ENCODE data around the gene TRIO.

TRIO gene

DNA sequence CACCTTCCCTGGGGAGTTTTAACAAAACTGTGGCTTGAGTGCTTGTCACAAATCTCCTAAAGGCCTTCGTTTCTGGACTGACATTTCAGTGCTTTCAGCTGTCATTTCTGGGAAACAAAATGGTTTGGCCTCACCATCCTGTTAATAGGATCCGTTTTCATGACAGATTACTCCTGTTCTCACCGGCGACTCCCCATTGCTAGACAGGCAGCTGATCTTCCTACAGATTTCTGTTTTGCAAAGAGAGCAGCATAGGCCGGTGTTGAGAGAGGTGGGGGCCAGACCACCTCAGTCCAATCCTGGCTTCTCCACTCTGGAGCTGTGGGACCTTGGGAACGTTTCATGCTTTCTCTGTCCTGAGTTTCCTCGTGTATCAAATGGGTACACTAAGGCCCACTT lies 363.0 kb downstream of the TRIO start:
- TF ChIP-seq, protein P1, sequence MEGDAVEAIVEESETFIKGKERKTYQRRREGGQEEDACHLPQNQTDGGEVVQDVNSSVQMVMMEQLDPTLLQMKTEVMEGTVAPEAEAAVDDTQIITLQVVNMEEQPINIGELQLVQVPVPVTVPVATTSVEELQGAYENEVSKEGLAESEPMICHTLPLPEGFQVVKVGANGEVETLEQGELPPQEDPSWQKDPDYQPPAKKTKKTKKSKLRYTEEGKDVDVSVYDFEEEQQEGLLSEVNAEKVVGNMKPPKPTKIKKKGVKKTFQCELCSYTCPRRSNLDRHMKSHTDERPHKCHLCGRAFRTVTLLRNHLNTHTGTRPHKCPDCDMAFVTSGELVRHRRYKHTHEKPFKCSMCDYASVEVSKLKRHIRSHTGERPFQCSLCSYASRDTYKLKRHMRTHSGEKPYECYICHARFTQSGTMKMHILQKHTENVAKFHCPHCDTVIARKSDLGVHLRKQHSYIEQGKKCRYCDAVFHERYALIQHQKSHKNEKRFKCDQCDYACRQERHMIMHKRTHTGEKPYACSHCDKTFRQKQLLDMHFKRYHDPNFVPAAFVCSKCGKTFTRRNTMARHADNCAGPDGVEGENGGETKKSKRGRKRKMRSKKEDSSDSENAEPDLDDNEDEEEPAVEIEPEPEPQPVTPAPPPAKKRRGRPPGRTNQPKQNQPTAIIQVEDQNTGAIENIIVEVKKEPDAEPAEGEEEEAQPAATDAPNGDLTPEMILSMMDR (conservative IDR thresholded peaks at IDR 0.05; ENCODE audit: control insufficient read depth, insufficient read depth, low read depth, low read length) = no peak
- H3K4me3 ChIP-seq (ENCODE audit: control insufficient read depth, low read depth, low read length) = no peak overlapping the region
- peak; percentile 7 for DNase-seq (ENCODE audit: low read depth)

DNA sequence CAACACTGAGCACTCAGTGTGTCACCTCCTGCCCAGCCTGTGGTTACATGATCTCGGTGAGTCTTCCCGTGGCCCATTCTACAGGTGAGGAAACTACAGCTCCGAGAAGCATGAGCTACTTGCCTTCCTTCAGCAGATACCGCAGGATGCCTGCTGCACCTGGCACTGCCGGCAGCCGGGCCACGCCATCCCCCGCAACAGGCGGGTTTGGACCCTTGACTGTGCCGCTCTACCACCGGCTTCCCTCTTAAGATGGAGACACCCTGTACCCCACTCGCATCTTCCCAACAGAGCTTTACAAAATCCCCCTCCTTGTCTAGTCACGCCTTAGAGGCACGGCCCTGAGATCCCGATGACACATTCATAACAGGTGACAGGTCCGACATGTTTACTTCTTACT lies 363.5 kb downstream of the TRIO start:
- peak; percentile 21 for DNase-seq (ENCODE audit: low read depth)
- no peak overlapping the region for H3K4me3 ChIP-seq (ENCODE audit: control insufficient read depth, low read depth, low read length)
- TF ChIP-seq, protein P1 (conservative IDR thresholded peaks at IDR 0.05; ENCODE audit: control insufficient read depth, insufficient read depth, low read depth, low read length) = no peak

DNA sequence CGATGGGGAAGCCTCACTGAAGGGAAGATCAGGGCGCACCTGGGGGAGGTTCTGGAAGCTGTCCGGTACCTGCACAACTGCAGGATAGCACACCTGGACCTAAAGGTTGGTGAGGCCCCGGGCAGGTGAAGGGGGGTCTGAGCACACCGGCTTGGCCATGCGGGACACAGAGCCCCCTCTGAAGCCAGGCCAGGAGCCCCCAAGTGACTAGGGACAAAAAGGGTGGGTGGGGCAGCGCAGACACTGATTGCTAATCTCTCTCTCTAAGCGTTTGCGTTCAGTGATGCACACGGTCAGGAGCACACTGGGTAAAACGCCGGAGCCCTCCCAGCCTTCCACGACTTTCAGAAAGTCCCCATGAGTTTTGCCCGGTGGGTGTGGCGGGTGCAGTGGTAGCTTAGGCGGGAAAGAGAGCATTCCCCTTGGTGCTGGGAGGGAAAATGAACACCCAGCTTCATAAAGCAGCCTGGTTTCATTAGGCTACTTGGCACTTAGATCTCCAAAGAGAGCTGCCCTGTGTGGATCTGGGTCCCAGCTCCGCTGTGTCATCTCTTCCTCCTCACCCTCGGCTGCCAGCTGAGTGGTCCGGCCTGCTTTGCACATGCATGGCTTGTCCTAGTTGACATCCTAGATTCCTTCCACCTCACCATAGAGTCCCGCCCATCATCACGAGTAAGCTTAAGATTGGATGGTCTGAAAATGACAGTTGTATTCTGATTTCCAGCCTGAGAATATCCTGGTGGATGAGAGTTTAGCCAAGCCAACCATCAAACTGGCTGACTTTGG lies 364.2 kb downstream of the TRIO start:
- DNase-seq (ENCODE audit: low read depth) = peak; percentile 46
- no peak overlapping the region for H3K4me3 ChIP-seq (ENCODE audit: control insufficient read depth, low read depth, low read length)
- TF ChIP-seq, protein P1 (conservative IDR thresholded peaks at IDR 0.05; ENCODE audit: control insufficient read depth, insufficient read depth, low read depth, low read length) = no peak

DNA sequence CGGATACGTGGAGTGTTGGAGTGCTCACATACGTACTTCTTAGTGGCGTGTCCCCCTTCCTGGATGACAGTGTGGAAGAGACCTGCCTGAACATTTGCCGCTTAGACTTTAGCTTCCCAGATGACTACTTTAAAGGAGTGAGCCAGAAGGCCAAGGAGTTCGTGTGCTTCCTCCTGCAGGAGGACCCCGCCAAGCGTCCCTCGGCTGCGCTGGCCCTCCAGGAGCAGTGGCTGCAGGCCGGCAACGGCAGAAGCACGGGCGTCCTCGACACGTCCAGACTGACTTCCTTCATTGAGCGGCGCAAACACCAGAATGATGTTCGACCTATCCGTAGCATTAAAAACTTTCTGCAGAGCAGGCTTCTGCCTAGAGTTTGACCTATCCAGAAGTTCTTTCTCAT lies 364.9 kb downstream of the TRIO start:
- no peak overlapping the region for H3K4me3 ChIP-seq (ENCODE audit: control insufficient read depth, low read depth, low read length)
- DNase-seq (ENCODE audit: low read depth) = peak; percentile 6
- TF ChIP-seq, protein P1 (conservative IDR thresholded peaks at IDR 0.05; ENCODE audit: control insufficient read depth, insufficient read depth, low read depth, low read length) = no peak

DNA sequence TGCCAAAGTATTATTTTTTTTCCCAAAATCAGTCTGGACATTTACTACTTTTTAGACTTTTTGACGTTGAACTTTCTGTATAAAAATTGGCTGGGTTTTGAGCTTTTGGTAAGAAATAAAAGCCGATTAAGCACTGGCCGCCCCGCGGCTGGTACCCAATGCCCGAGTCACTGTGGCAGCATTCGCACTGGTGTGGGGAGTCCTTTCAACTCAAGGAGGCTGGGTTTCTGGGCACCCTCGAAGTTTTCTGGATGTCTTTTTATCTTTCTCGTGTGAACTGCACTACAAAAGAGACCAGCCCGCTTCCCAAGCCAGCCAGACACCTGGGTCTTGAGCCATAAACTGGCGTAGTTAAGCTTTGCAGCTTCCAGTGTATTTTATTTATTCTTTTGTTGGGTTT lies 366.4 kb downstream of the TRIO start:
- TF ChIP-seq, protein P1 (conservative IDR thresholded peaks at IDR 0.05; ENCODE audit: control insufficient read depth, insufficient read depth, low read depth, low read length) = no peak
- peak; percentile 6 for DNase-seq (ENCODE audit: low read depth)
- no peak overlapping the region for H3K4me3 ChIP-seq (ENCODE audit: control insufficient read depth, low read depth, low read length)

DNA sequence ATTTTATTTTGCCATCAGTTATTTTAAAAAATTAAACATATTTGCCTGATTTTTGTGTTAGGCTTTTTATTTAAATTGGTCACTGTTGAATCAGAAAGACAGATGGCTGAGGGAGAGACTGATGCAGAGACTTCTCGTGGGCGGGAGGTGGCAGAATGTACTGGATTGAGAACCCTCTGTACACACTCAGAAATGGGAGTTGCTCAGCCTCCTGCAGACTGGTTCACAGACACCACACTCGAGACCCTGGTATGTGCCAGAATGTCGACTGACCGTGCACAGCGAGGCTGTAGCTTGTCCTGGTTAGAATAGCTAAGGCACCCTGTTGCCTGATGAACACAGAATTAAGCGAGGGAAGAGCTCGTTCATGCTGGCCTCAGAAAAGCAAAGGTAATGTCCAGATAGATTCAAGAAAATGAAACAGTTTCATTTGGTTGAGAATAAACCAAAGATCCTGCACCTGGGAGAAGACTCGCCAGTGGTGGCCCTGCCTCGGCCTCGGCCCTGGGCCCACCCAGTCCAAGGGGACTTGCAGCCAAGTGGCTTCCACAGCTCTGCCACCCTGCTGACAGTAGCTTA lies 367.1 kb downstream of the TRIO start:
- H3K4me3 ChIP-seq (ENCODE audit: control insufficient read depth, low read depth, low read length) = no peak overlapping the region
- TF ChIP-seq, protein P1 (conservative IDR thresholded peaks at IDR 0.05; ENCODE audit: control insufficient read depth, insufficient read depth, low read depth, low read length) = no peak
- peak; percentile 60 for DNase-seq (ENCODE audit: low read depth)

Data from fibroblast of mammary gland (primary cell).